HG03196 (cell line): ENCODE data around the gene PCID2.
"Not testable (repeated sequence)": the region's sequence is repeated elsewhere in the genome, so short reads cannot be mapped to it uniquely, and the experiment has no call there.

Experiments used
- ATAC-seq: cut with Tn5 transposase; IDR thresholded peaks from one replicate; pipeline ENCODE4 v1.9.1; 2021; ENCODE audit not compliant: unreplicated experiment

PCID2 gene

GRCh38 chr13:113167155-113167554 lies 41.3 kb downstream of the PCID2 start:
- ATAC-seq: no peak

- no peak for ATAC-seq
Observed at GRCh38 chr13:113166681-113167080, 41.8 kb downstream of the PCID2 start.

- no peak for ATAC-seq
Observed at GRCh38 chr13:113166266-113166665, 42.2 kb downstream of the PCID2 start.

- no peak for ATAC-seq
Observed at GRCh38 chr13:113164492-113164891, 44.0 kb downstream of the PCID2 start.

GRCh38 chr13:113162783-113163685 lies 45.4 kb downstream of the PCID2 start:
- ATAC-seq: no peak

GRCh38 chr13:113161975-113162374 lies 46.5 kb downstream of the PCID2 start:
- ATAC-seq: not testable (repeated sequence)

GRCh38 chr13:113161433-113161832 lies 47.0 kb downstream of the PCID2 start:
- no peak for ATAC-seq

- no peak for ATAC-seq
Observed at GRCh38 chr13:113160983-113161382, 47.5 kb downstream of the PCID2 start.

- ATAC-seq: no peak
Observed at GRCh38 chr13:113159701-113160100, 48.8 kb downstream of the PCID2 start.

GRCh38 chr13:113158946-113159345 lies 49.5 kb downstream of the PCID2 start:
- no peak for ATAC-seq

GRCh38 chr13:113157929-113158747 lies 50.3 kb downstream of the PCID2 start, which contains the start of gene PROZ:
Gene PROZ (plus strand): TSS chr13:113158648. CDS start chr13:113158661, 13 bp downstream.
- no peak for ATAC-seq

- ATAC-seq: no peak
Observed at GRCh38 chr13:113157206-113157928, 51.1 kb downstream of the PCID2 start.

GRCh38 chr13:113155982-113156655 lies 52.4 kb downstream of the PCID2 start:
- no peak for ATAC-seq

GRCh38 chr13:113155201-113155600 lies 53.3 kb downstream of the PCID2 start:
- no peak for ATAC-seq

- ATAC-seq: peak; percentile 40
Observed at GRCh38 chr13:113153810-113154748, 54.4 kb downstream of the PCID2 start.

- ATAC-seq: peak; percentile 19
Observed at GRCh38 chr13:113152984-113153809, 55.3 kb downstream of the PCID2 start.

GRCh38 chr13:113152691-113152983 lies 55.8 kb downstream of the PCID2 start:
- ATAC-seq: no peak

- no peak for ATAC-seq
Observed at GRCh38 chr13:113151745-113152690, 56.5 kb downstream of the PCID2 start.
